Prostate gland (tissue), 1 donor: Measurements from ENCODE around the gene TMEM18.

ENCODE experiments used
- POLR2A ChIP-seq: fragments of 450-650 bp; IDR thresholded peaks from one replicate; pipeline ENCODE4 v1.6.1; 2016; ENCODE audit warnings: antibody characterized with exemption, mild to moderate bottlenecking
- POLR2AphosphoS5 ChIP-seq: sonication (generic); formaldehyde crosslinking; IDR thresholded peaks from one replicate; pipeline ENCODE4 v1.6.1; 2017; ENCODE audit warnings: antibody characterized with exemption

DNA sequence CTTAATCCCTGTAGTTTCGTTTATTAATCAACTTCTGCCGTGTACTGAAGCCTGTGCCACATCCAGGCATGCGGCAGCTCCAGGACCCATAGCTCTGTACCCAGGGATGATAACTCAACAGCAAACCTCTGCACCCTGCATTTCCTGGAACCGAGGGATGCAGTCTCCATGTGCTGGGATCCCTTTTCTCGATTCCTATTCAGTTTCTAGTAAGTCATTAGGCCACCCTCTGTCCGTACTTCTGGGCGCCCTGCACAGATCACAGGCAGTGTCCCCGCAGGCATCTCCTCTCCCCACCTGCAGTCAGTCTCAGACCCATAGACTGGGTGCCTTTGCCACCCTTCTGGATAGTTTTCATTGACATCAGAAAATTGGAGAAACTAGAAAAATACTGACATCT, 18.8 kb downstream of the TMEM18 start:
- no peak for TF ChIP-seq POLR2AphosphoS5
- no peak for TF ChIP-seq POLR2A
